HCT116 (cell line): ENCODE results near the gene TMEM140. TPM values are rescaled to one million over a fixed set of nuclear protein-coding genes. Genes with fewer than 3 reads are reported as not detected.

Experiments used
- ATAC-seq: fragments of 200-7000 bp; cut with Tn5 transposase; 2 replicates; pipeline ENCODE4 v1.9.1; 2020; ENCODE audit warnings: mild to moderate bottlenecking, moderate library complexity
- BruUV-seq: library from RNA; stranded (reverse); fragments of 400-500 nt; replicated peaks from 2 replicates; lab custom pipeline; 2021; lab: Mats Ljungman, UMichigan
- CTCF ChIA-PET: fragments of 300-600 bp; sonication (Branson Sonifier 250); formaldehyde crosslinking; loops from one replicate; lab custom pipeline; 2021; ENCODE audit warnings: antibody characterized with exemption; lab: Charles Lee
- POLR2A ChIA-PET: fragments of 300-600, 350-600 bp; sonication (Branson Sonifier 250); formaldehyde crosslinking; loops from one replicate; lab custom pipeline; 2021; ENCODE audit warnings: antibody characterized with exemption; lab: Charles Lee
- RAD21 ChIA-PET, 2 experiments: fragments of 300-600 bp; sonication (Branson Sonifier 250); formaldehyde crosslinking; loops; one replicate each; lab custom pipeline; 2023; ENCODE audit warnings: low total read pairs in 2 of 2; ENCODE audit not compliant: uncharacterized antibody in 2 of 2, unreplicated experiment in 2 of 2, low non-redundant PET in 1 of 2; lab: Charles Lee
- DNase-seq: peaks from one replicate; pipeline ENCODE4 v3.0.0-alpha.2; 2010; ENCODE audit warnings: low read depth, low spot score
- H2AFZ ChIP-seq: fragments of 200-600 bp; shearing (Covaris generic), sonication (generic); 2 replicates; pipeline ENCODE4 v1.6.1; 2017; ENCODE audit warnings: low read depth, mixed run types, mixed read lengths, antibody characterized with exemption, low read length; ENCODE audit not compliant: poor library complexity, severe bottlenecking
- H3K27ac ChIP-seq: 2 replicates; pipeline ENCODE4 v1.5.1; 2012; ENCODE audit warnings: low read depth, low read length
- H3K27me3 ChIP-seq: fragments of 200-600 bp; sonication (generic); 2 replicates; pipeline ENCODE4 v1.6.1; 2016; ENCODE audit warnings: mixed run types, low read length, mixed read lengths; ENCODE audit not compliant: insufficient read depth
- H3K36me3 ChIP-seq, 2 experiments: fragments of 200-500 bp in 1 of 2; fragments of 200-600 bp in 1 of 2; sonication (Bioruptor generic) in 1 of 2; sonication (generic) in 1 of 2; 2 replicates each; pipeline versions ENCODE4 v1.5.1 to v1.6.1; 2014 to 2016; ENCODE audit warnings: low read length in 2 of 2, inconsistent platforms in 1 of 2, mixed read lengths in 1 of 2, mixed run types in 1 of 2; ENCODE audit not compliant: insufficient read depth in 2 of 2, control insufficient read depth in 1 of 2
- H3K4me1 ChIP-seq, 2 experiments: fragments of 200-600 bp in 1 of 2; sonication (generic) in 1 of 2; 2 replicates each; pipeline versions ENCODE4 v1.5.1 to v1.6.1; 2012 to 2017; ENCODE audit warnings: low read length in 2 of 2, inconsistent platforms in 1 of 2, mild to moderate bottlenecking in 1 of 2, mixed read lengths in 1 of 2, mixed run types in 1 of 2, moderate library complexity in 1 of 2; ENCODE audit not compliant: insufficient read depth in 2 of 2, control insufficient read depth in 1 of 2
- H3K4me2 ChIP-seq: fragments of 200-600 bp; sonication (generic); 2 replicates; pipeline ENCODE4 v1.6.1; 2017; ENCODE audit warnings: mixed run types, low read length, mixed read lengths
- H3K4me3 ChIP-seq, 2 experiments: fragments of 200-600 bp in 1 of 2; sonication (generic) in 1 of 2; replicated peaks in 1 of 2; 2 replicates each; pipeline ENCODE4 v1.5.1; 2011 to 2016; ENCODE audit warnings: low read length in 2 of 2, control low read depth in 1 of 2, low read depth in 1 of 2, mild to moderate bottlenecking in 1 of 2, mixed read lengths in 1 of 2, mixed run types in 1 of 2
- H3K79me2 ChIP-seq: fragments of 200-600 bp; sonication (generic); 2 replicates; pipeline ENCODE4 v1.6.1; 2017; ENCODE audit warnings: mild to moderate bottlenecking, mixed run types, low read length, moderate library complexity, mixed read lengths; ENCODE audit not compliant: insufficient read depth
- H3K9ac ChIP-seq: fragments of 200-600 bp; sonication (generic); 2 replicates; pipeline ENCODE4 v1.6.1; 2016; ENCODE audit warnings: low read length, mixed read lengths
- H3K9me2 ChIP-seq: fragments of 200-600 bp; sonication (generic), shearing (Covaris generic); 2 replicates; pipeline ENCODE4 v1.6.1; 2017; ENCODE audit warnings: mixed run types, mild to moderate bottlenecking, moderate library complexity; ENCODE audit not compliant: insufficient read depth
- H3K9me3 ChIP-seq, 2 experiments: fragments of 200-500 bp in 1 of 2; fragments of 200-600 bp in 1 of 2; sonication (Bioruptor generic) in 1 of 2; sonication (generic) in 1 of 2; 2 replicates each; pipeline ENCODE4 v1.6.1; 2014 to 2017; ENCODE audit warnings: low read length in 2 of 2, mixed read lengths in 2 of 2, inconsistent platforms in 1 of 2, low read depth in 1 of 2, mild to moderate bottlenecking in 1 of 2, mixed run types in 1 of 2, moderate library complexity in 1 of 2; ENCODE audit not compliant: control insufficient read depth in 1 of 2, insufficient read depth in 1 of 2
- H4K20me1 ChIP-seq: fragments of 200-600 bp; sonication (generic), shearing (Covaris generic); 2 replicates; pipeline ENCODE4 v1.6.1; 2017; ENCODE audit warnings: mixed run types, mild to moderate bottlenecking, moderate library complexity; ENCODE audit not compliant: insufficient read depth
- ATF3 ChIP-seq: IDR thresholded peaks from 2 replicates; pipeline ENCODE4 v1.6.1; 2012
- CBX3 ChIP-seq: IDR thresholded peaks from 2 replicates; pipeline ENCODE4 v1.6.1; 2012; ENCODE audit warnings: low read depth
- CEBPB ChIP-seq: IDR thresholded peaks from 2 replicates; pipeline ENCODE4 v1.6.1; 2012; ENCODE audit warnings: low read depth
- FOSL1 ChIP-seq: IDR thresholded peaks from 2 replicates; pipeline ENCODE4 v1.6.1; 2012; ENCODE audit warnings: low read depth
- REST ChIP-seq: IDR thresholded peaks from 2 replicates; pipeline ENCODE4 v1.6.1; 2012; ENCODE audit warnings: low read depth
- SP1 ChIP-seq: IDR thresholded peaks from 2 replicates; pipeline ENCODE4 v1.6.1; 2012; ENCODE audit warnings: low read depth
- SRF ChIP-seq: IDR thresholded peaks from 2 replicates; pipeline ENCODE4 v1.6.1; 2012; ENCODE audit warnings: low read depth
- YY1 ChIP-seq: IDR thresholded peaks from 2 replicates; pipeline ENCODE4 v1.6.1; 2011; ENCODE audit warnings: low read length, low read depth, moderate library complexity, mild to moderate bottlenecking; ENCODE audit not compliant: insufficient replicate concordance; ENCODE audit errors: extremely low read depth
- ZBTB33 ChIP-seq: IDR thresholded peaks from 2 replicates; pipeline ENCODE4 v1.6.1; 2011; ENCODE audit warnings: mild to moderate bottlenecking, low read length, moderate library complexity; ENCODE audit not compliant: insufficient replicate concordance; ENCODE audit errors: extremely low read depth
- intact Hi-C: fragments of 100-400 bp; cut with micrococcal nuclease; formaldehyde crosslinking; loops from 2 replicates; pipeline ENCODE4 v1.10.0; 2022
- total RNA-seq: library from RNA; stranded (reverse); gene quantifications from one replicate; pipeline ENCODE4 v1.2.1, GENCODE V29; 2021; ENCODE audit not compliant: unreplicated experiment

The TMEM140 gene
- total RNA-seq, 1 experiment from 2014 or later: not detected

GRCh38 chr7:135195156-135195555 lies 47.3 kb downstream of the TMEM140 start:
- no TSS peak for BruUV-seq
- Histone ChIP-seq H3K27ac (no peak overlapping the region), H3K4me2 (no peak overlapping the region), H3K36me3 (peaks cover 0 to 2% of the 10 kb centered on the region in 2 experiments; a peak in 2 of 4 replicates), H3K9me2 (no peaks in the 10 kb centered on the region), H3K4me3 (no peak overlapping the region), H3K9ac (no peak overlapping the region), H2AFZ (no peak overlapping the region), H3K27me3 (no peaks in the 10 kb centered on the region), H4K20me1 (no peaks in the 10 kb centered on the region), H3K9me3 (no peaks in the 10 kb centered on the region), H3K79me2 (no peaks in the 10 kb centered on the region), H3K4me1 (no peaks in the 10 kb centered on the region)
- intact Hi-C loops: no loop called here
- ChIA-PET CTCF (no interaction called here), POLR2A (no interaction called here), RAD21 (no interaction called here)
- TF ChIP-seq ATF3: no peak
- TF ChIP-seq ZBTB33: no peak
- no peak for TF ChIP-seq REST
- TF ChIP-seq SP1: no peak
- TF ChIP-seq CEBPB: no peak
- no peak for TF ChIP-seq CBX3
- TF ChIP-seq YY1: no peak
- TF ChIP-seq SRF: no peak
- TF ChIP-seq FOSL1: no peak
- DNase-seq (no peak), ATAC-seq (no peak)
